SU-DHL-6 (cell line): ENCODE measurements around the gene HOXA11.

ENCODE experiments used
- EZH2phosphoT487 ChIP-seq: fragments of 200-600 bp; sonication (generic), shearing (Covaris generic); conservative IDR thresholded peaks from 2 replicates; pipeline ENCODE4 v1.6.1; 2018; ENCODE audit warnings: mild to moderate bottlenecking, antibody characterized with exemption, low read length, moderate library complexity, mixed read lengths
- TF ChIP-seq, protein P1 (sequence below): fragments of 200-600 bp; sonication (generic); IDR thresholded peaks from one replicate; pipeline ENCODE4 v1.5.1; 2017; ENCODE audit warnings: antibody characterized with exemption, mild to moderate bottlenecking, low read length, moderate library complexity; ENCODE audit not compliant: insufficient read depth, poor library complexity, severe bottlenecking

DNA sequence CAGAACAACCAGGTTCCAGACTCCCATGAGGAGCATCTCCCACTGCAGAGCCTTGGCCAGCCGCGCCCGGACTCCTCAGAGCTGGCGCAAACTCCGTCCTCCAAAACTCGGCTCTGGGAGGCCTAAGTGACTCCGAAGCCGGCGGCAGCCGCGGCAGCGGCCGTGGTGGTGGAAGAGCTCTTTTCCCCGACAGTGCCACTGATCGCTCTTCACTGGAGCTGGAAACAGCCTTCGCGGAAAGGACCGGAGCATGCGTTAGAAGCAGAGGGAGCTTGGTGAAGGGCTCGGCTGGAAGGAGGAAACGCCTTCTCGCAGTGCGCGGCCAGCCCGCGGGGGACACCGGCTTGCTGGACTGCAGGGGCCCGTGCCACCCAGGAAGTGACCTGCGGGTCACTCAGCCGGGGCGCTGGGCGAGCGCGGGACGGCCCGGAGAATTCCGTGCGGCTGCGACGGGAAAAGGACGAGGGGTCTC lies 19.9 kb upstream of the HOXA11 start:
- TF ChIP-seq, protein P1, sequence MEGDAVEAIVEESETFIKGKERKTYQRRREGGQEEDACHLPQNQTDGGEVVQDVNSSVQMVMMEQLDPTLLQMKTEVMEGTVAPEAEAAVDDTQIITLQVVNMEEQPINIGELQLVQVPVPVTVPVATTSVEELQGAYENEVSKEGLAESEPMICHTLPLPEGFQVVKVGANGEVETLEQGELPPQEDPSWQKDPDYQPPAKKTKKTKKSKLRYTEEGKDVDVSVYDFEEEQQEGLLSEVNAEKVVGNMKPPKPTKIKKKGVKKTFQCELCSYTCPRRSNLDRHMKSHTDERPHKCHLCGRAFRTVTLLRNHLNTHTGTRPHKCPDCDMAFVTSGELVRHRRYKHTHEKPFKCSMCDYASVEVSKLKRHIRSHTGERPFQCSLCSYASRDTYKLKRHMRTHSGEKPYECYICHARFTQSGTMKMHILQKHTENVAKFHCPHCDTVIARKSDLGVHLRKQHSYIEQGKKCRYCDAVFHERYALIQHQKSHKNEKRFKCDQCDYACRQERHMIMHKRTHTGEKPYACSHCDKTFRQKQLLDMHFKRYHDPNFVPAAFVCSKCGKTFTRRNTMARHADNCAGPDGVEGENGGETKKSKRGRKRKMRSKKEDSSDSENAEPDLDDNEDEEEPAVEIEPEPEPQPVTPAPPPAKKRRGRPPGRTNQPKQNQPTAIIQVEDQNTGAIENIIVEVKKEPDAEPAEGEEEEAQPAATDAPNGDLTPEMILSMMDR = no peak
- TF ChIP-seq EZH2phosphoT487 = no peak
